Fibroblast of lung (primary cell): ENCODE results near the gene RRP7A.

Experiments used
- CTCF ChIP-seq, 2 donors: IDR thresholded peaks in 1 of 2; conservative IDR thresholded peaks in 1 of 2; 1 replicate in 1 of 2; 2 replicates in 1 of 2; pipeline ENCODE4 v1.5.1; 2011 to 2012; ENCODE audit warnings: low read length in 2 of 2, control low read depth in 1 of 2, inconsistent platforms in 1 of 2, low read depth in 1 of 2, mild to moderate bottlenecking in 1 of 2
- EZH2 ChIP-seq: IDR thresholded peaks from 2 replicates; pipeline ENCODE4 v1.5.1; 2012; ENCODE audit warnings: low read length, control low read depth, mild to moderate bottlenecking; ENCODE audit errors: missing control alignments

GRCh38 chr22:42553475-42554361 lies 34.1 kb upstream of the RRP7A start, which contains the start of gene SERHL2:
- TF ChIP-seq CTCF (conservative IDR thresholded peaks at IDR 0.05 in 1 of 2, IDR thresholded peaks at IDR 0.05 in 1 of 2; ENCODE audit: low read depth in 1 of 2, low read length in 2 of 2), result no peak
- no peak for TF ChIP-seq EZH2
